ENCODE results near the gene USP54.

DNA sequence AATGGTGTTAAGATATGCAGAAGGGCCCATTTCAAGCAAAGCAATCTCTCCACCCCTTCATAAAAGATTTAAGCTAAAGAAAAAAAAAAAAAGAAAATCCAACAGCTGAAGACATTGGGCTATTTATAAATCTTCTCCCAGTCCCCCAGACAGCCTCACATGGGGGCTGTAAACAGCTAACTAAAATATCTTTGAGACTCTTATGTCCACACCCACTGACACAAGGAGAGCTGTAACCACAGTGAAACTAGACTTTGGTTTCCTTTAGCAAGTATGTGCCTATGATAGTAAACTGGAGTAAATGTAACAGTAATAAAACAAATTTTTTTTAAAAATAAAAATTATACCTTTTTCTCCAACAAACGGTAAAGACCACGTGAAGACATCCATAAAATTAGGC is 123.9 kb downstream of the USP54 start:
- TF ChIP-seq POLR2A (IDR thresholded peaks at IDR 0.05) (no peak), POLR2AphosphoS5 (IDR thresholded peaks at IDR 0.05) (no peak)
- TF ChIP-seq, protein P1, sequence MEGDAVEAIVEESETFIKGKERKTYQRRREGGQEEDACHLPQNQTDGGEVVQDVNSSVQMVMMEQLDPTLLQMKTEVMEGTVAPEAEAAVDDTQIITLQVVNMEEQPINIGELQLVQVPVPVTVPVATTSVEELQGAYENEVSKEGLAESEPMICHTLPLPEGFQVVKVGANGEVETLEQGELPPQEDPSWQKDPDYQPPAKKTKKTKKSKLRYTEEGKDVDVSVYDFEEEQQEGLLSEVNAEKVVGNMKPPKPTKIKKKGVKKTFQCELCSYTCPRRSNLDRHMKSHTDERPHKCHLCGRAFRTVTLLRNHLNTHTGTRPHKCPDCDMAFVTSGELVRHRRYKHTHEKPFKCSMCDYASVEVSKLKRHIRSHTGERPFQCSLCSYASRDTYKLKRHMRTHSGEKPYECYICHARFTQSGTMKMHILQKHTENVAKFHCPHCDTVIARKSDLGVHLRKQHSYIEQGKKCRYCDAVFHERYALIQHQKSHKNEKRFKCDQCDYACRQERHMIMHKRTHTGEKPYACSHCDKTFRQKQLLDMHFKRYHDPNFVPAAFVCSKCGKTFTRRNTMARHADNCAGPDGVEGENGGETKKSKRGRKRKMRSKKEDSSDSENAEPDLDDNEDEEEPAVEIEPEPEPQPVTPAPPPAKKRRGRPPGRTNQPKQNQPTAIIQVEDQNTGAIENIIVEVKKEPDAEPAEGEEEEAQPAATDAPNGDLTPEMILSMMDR (IDR thresholded peaks at IDR 0.05) = no peak

Data from prostate gland (tissue), 2 donors.